ENCODE data around the gene ANKRD18A.

The ANKRD18A gene

DNA sequence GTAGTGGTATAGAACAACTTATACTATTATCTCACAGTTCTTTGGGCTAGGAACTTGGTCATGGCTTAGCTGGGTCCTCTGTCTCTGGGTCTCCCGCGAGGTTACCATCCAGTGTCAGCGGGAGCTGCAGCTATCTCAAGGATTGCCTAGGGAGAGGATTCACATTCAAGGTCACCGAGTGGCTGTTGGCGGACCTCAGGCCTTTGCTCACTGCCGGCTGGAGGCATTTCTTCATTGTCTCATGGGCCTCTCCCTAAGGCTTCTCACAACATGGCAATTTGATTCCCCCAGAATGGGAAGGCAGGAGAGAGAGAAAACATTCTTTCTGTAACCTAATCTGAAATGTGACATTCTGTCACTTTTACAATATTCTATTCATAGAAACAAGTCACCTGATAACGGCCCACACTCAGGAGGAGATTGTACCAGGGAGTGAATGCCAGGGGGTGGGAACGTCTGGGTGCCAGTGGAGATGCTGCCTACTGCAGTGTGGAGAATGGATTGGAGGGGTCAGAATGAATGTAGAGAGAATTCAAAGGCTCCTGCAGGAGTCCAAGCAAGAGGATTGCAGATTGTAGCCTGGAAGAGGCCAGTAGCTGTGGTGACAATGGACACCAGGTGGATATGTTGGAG is 29.5 kb upstream of the ANKRD18A start:
- Histone ChIP-seq H3K27ac (ENCODE audit: low read depth, low read length, severe bottlenecking) (no peak overlapping the region), H3K9me3 (ENCODE audit: control insufficient read depth, low read length) (no peaks in the 10 kb centered on the region), H3K4me3 (ENCODE audit: extremely low read depth, insufficient read depth, low read length, poor library complexity, severe bottlenecking) (no peak overlapping the region), H3K36me3 (ENCODE audit: control insufficient read depth, insufficient read depth, low read length) (no peaks in the 10 kb centered on the region), H3K4me1 (ENCODE audit: control insufficient read depth, insufficient read depth, low read length, poor library complexity, severe bottlenecking) (no peaks in the 10 kb centered on the region)
- WGBS, 2 experiments (ENCODE audit: insufficient coverage in 2 of 2): 93 to 97% methylated on average over 6 to 7 of the region's 8 CpGs

DNA sequence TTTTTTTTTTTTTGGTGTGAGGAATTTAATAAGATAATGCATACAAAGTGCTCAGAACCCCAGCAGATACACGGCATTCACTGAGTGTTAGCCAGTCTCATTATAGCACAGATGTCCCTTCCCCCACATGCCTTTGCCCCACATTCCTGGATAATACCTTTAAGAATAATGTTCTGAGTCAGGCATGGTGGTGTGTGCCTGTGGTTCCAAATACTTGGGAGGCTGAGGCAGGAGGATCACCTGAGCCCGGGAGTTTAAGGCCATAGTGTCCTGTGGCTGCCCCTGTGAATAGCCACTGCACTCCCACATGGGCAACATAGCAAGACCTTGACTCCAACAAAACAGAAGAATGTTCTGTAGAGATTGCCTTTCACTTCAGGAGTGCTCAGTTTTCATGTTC is 24.2 kb upstream of the ANKRD18A start:
- Histone ChIP-seq H3K36me3 (ENCODE audit: control insufficient read depth, insufficient read depth, low read length) (no peaks in the 10 kb centered on the region), H3K27ac (ENCODE audit: low read depth, low read length, severe bottlenecking) (no peak overlapping the region), H3K9me3 (ENCODE audit: control insufficient read depth, low read length) (no peaks in the 10 kb centered on the region), H3K4me1 (ENCODE audit: control insufficient read depth, insufficient read depth, low read length, poor library complexity, severe bottlenecking) (no peaks in the 10 kb centered on the region), H3K4me3 (ENCODE audit: extremely low read depth, insufficient read depth, low read length, poor library complexity, severe bottlenecking) (no peak overlapping the region)
- WGBS, 2 experiments (ENCODE audit: insufficient coverage in 2 of 2): 0% methylated on average over 1 of the region's 2 CpGs; no CpG with 5 or more reads in 1 of the 2 experiments

DNA sequence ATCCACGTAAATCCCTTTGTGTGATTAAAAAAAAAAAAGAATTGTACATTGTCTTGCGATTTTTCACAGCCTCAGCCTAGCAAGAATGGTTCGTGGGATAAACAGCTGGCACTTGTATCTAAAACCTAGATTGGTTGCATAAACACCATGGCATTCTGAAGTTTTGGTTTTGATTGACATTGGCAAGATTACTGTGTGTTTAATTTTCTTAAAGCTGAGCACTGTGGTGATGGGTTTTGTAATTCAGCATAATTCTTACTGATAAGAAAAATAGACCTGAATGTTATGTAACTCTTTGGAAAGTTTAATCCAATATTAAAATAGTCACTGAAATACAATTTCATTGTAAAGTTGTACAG is 23.4 kb upstream of the ANKRD18A start:
- Histone ChIP-seq H3K27ac (ENCODE audit: low read depth, low read length, severe bottlenecking) (no peak overlapping the region), H3K9me3 (ENCODE audit: control insufficient read depth, low read length) (no peaks in the 10 kb centered on the region), H3K4me3 (ENCODE audit: extremely low read depth, insufficient read depth, low read length, poor library complexity, severe bottlenecking) (no peak overlapping the region), H3K4me1 (ENCODE audit: control insufficient read depth, insufficient read depth, low read length, poor library complexity, severe bottlenecking) (no peaks in the 10 kb centered on the region), H3K36me3 (ENCODE audit: control insufficient read depth, insufficient read depth, low read length) (no peaks in the 10 kb centered on the region)
- 63 to 85% methylated on average over 2 to 3 of the region's 3 CpGs for WGBS, 2 experiments (ENCODE audit: insufficient coverage in 2 of 2)

DNA sequence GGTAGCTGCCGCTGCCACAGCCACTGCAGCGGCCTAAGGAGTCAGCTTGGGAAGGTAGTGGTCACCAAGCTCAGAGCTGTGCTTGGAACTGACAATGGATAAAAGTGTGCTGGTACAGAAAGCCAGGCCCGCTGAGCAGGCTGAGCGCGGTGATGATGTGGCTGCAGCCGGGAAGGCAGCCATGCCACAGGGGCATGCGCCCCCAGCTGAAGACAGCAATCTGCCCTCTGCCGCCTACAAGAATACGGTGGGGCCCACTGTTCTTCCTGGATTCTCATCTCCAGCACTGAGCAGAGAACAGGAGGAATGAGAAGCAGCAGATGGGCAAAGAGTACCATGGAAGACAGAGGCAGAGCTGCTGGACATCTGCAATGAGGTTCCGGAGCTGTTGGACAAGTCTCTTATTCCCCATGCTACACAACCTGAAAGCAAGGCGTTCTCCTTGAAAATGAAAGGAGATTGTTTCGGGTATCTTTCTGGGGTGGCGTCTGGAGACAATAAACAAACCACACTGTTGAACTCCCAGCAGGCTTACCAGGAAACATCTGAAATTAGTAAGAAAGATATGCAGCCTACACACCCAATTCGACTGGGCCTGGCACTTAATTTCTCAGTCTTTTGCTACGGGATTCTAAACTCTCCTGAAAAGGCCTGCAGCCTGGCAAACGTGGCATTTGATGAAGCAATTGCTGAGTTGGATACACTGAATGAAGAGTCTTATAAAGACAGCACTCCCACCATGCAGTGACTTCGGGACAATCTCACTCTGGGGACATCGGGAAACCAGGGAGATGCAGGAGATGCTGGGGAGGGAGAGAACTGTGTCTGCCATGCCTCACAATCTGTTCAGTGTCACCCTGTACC is 22.8 kb upstream of the ANKRD18A start:
- no peaks in the 10 kb centered on the region for H3K36me3 ChIP-seq (ENCODE audit: control insufficient read depth, insufficient read depth, low read length)
- H3K4me3 ChIP-seq (ENCODE audit: extremely low read depth, insufficient read depth, low read length, poor library complexity, severe bottlenecking): no peak overlapping the region
- H3K4me1 ChIP-seq (ENCODE audit: control insufficient read depth, insufficient read depth, low read length, poor library complexity, severe bottlenecking): no peaks in the 10 kb centered on the region
- WGBS, 2 experiments (ENCODE audit: insufficient coverage in 2 of 2): 82 to 91% methylated on average over 4 to 11 of the region's 18 CpGs
- no peak overlapping the region for H3K27ac ChIP-seq (ENCODE audit: low read depth, low read length, severe bottlenecking)
- H3K9me3 ChIP-seq (ENCODE audit: control insufficient read depth, low read length): no peaks in the 10 kb centered on the region

DNA sequence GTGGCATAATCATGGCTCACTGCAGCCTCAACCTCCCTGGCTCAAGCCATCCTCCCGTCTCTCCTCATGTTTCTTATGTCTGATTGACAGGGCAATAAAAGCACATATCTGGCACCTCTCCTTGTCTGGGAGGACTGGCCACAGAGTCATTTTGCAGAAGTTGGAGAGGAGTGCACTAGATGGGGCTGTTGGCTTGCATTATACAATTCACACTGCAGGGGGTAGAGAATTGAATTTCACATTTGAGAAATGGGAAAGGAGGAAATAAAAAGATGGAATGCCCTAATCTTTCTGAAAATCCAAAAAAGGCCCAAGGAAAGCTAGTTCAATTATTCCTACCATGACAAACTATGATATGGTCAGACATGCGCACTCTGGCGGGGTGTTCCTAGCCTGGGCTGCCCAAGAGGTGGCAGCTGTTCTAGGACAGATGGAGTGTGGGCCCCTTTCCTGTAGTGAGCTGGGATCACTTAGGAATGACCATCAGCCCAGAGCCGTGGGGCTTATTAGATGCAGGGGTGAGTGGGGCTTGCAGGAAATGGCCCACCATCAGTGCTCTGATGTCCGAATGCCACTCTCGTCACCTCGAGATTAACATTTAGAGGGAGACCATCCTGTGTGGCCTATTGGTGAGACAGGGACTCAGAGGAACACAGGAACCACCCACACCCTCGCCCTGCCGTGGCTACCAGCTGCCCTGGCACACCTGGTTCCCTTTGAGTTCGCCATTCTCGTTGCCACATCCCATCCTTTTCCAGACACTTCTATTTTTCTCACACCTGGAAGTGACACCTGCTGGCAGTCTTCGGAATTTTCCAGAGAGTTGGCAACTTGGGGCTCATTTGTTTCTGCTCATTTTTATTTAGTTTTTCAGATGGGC is 21.8 kb upstream of the ANKRD18A start:
- H3K36me3 ChIP-seq (ENCODE audit: control insufficient read depth, insufficient read depth, low read length): no peaks in the 10 kb centered on the region
- H3K27ac ChIP-seq (ENCODE audit: low read depth, low read length, severe bottlenecking): no peak overlapping the region
- no peaks in the 10 kb centered on the region for H3K4me1 ChIP-seq (ENCODE audit: control insufficient read depth, insufficient read depth, low read length, poor library complexity, severe bottlenecking)
- no peaks in the 10 kb centered on the region for H3K9me3 ChIP-seq (ENCODE audit: control insufficient read depth, low read length)
- WGBS, 2 experiments (ENCODE audit: insufficient coverage in 2 of 2): 66 to 84% methylated on average over 10 of the region's 12 CpGs
- no peak overlapping the region for H3K4me3 ChIP-seq (ENCODE audit: extremely low read depth, insufficient read depth, low read length, poor library complexity, severe bottlenecking)

DNA sequence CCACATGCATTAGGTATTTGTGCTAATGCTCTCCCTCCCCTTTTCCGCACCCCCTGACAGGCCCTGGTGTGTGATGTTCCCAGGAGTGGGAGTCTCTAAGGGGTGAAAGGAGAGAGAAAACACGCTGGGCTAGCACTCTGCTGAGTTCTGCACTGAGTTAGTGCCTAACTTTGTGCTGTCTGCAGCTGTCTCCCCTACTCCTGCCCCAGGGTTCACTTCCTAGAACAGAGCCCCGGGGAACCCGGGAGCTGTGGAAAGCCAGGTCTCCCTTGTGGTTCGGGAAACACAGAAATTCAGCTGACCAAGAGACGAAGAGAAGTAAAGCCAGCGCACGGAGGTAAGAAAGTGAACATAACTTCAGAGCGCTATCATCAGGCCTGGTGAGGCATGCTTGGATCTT is 20.7 kb upstream of the ANKRD18A start:
- no peaks in the 10 kb centered on the region for H3K9me3 ChIP-seq (ENCODE audit: control insufficient read depth, low read length)
- H3K27ac ChIP-seq (ENCODE audit: low read depth, low read length, severe bottlenecking): no peak overlapping the region
- peaks cover 3% of the 10 kb centered on the region for H3K4me1 ChIP-seq (ENCODE audit: control insufficient read depth, insufficient read depth, low read length, poor library complexity, severe bottlenecking)
- no peaks in the 10 kb centered on the region for H3K36me3 ChIP-seq (ENCODE audit: control insufficient read depth, insufficient read depth, low read length)
- no peak overlapping the region for H3K4me3 ChIP-seq (ENCODE audit: extremely low read depth, insufficient read depth, low read length, poor library complexity, severe bottlenecking)
- WGBS, 2 experiments (ENCODE audit: insufficient coverage in 2 of 2): 92 to 96% methylated on average over 7 to 8 of the region's 9 CpGs

DNA sequence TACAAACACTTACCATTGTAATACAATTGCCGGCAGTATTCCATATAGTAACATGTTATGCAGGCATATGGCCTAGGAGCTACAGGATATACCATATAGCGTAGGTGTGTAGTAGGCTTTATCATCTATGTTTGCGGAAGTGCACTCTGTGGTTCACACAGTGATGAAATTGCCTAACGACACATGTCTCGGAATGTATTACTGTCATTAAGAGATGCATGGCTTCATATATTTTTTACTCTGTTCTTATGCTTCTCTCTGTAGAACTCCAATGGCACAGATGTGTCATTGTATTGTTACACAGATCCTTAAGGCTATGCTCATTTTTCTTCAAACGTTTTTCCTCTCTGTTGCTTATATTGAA is 19.2 kb upstream of the ANKRD18A start:
- no peak overlapping the region for H3K27ac ChIP-seq (ENCODE audit: low read depth, low read length, severe bottlenecking)
- 91 to 98% methylated on average over 4 of the region's 6 CpGs for WGBS, 2 experiments (ENCODE audit: insufficient coverage in 2 of 2)
- peaks cover 3% of the 10 kb centered on the region for H3K4me1 ChIP-seq (ENCODE audit: control insufficient read depth, insufficient read depth, low read length, poor library complexity, severe bottlenecking)
- H3K9me3 ChIP-seq (ENCODE audit: control insufficient read depth, low read length): no peaks in the 10 kb centered on the region
- H3K36me3 ChIP-seq (ENCODE audit: control insufficient read depth, insufficient read depth, low read length): no peaks in the 10 kb centered on the region
- H3K4me3 ChIP-seq (ENCODE audit: extremely low read depth, insufficient read depth, low read length, poor library complexity, severe bottlenecking): no peak overlapping the region

DNA sequence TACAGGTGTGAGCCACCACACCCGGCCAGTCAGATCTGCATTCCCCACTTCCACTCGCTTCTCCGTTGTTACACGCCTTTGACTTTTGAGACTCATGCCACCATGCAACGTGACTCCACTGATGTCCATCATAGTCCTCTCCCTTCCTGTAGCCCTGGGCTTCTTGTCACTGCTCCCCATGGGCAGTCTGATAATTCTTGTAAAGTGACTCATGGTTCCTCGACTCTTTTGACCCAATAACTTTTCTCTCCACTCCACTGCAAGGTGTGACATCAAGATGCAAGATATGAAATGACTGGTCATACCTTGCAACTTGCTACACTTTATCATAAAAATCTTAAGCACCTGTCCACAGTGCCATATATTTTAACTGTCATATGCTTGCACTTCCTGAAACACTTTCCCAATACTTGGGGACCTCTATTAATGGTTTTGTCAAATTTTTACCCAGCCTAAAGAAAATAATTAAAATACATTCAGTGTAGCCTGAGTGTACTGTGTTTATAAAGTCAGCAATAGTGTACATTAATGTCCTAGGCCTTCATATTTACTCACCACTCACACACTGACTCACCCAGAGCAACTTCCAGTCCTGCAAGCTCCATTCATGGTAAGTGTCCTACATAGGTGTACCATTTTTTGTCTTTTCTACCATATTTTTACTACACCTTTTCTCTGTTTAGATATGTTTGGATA is 18.6 kb upstream of the ANKRD18A start:
- Histone ChIP-seq H3K9me3 (ENCODE audit: control insufficient read depth, low read length) (no peaks in the 10 kb centered on the region), H3K36me3 (ENCODE audit: control insufficient read depth, insufficient read depth, low read length) (no peaks in the 10 kb centered on the region), H3K27ac (ENCODE audit: low read depth, low read length, severe bottlenecking) (no peak overlapping the region), H3K4me3 (ENCODE audit: extremely low read depth, insufficient read depth, low read length, poor library complexity, severe bottlenecking) (no peak overlapping the region), H3K4me1 (ENCODE audit: control insufficient read depth, insufficient read depth, low read length, poor library complexity, severe bottlenecking) (peaks cover 3% of the 10 kb centered on the region)
- WGBS, 2 experiments (ENCODE audit: insufficient coverage in 2 of 2): 85 to 93% methylated on average over 5 to 6 of the region's 6 CpGs

DNA sequence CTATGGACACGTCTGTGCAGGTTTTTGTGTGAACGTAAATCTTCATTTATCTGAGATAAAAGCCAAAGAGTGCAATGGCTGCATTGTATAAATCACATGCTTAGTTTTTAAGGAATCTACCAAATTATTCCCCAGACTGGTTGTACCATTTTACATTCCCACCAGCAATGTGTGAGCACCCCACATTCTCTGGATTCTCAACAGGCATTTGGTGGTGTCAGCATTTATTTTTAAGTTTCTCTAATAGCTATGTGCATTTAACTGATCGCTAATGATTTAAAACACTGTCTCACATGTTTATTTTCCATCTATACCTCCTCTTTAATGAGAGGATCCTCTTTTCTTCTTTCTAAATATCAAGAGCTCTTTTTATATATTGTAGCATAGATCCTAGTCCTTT is 13.9 kb upstream of the ANKRD18A start:
- Histone ChIP-seq H3K4me1 (ENCODE audit: control insufficient read depth, insufficient read depth, low read length, poor library complexity, severe bottlenecking) (peaks cover 3% of the 10 kb centered on the region), H3K36me3 (ENCODE audit: control insufficient read depth, insufficient read depth, low read length) (no peaks in the 10 kb centered on the region), H3K9me3 (ENCODE audit: control insufficient read depth, low read length) (no peaks in the 10 kb centered on the region), H3K4me3 (ENCODE audit: extremely low read depth, insufficient read depth, low read length, poor library complexity, severe bottlenecking) (no peak overlapping the region), H3K27ac (ENCODE audit: low read depth, low read length, severe bottlenecking) (no peak overlapping the region)
- 80 to 100% methylated on average over 1 to 2 of the region's 3 CpGs for WGBS, 2 experiments (ENCODE audit: insufficient coverage in 2 of 2)

DNA sequence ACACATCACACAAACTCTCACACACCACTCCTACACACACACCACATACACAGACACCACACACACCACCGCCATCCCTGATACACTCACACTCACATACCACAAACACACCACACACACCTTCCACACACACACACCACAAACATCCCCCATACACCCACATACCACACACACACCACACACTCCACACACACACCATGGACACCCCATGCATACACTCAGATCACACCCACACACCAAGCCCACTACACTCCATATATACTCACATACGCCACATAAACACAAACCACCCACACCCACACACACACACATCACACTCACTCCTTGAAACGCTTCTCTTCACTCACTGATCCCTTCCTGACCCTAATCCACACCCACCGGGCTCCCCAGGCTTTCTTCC is 9.1 kb upstream of the ANKRD18A start:
- H3K36me3 ChIP-seq (ENCODE audit: control insufficient read depth, insufficient read depth, low read length): no peaks in the 10 kb centered on the region
- no peak overlapping the region for H3K4me3 ChIP-seq (ENCODE audit: extremely low read depth, insufficient read depth, low read length, poor library complexity, severe bottlenecking)
- H3K9me3 ChIP-seq (ENCODE audit: control insufficient read depth, low read length): peaks cover under 1% of the 10 kb centered on the region
- no peaks in the 10 kb centered on the region for H3K4me1 ChIP-seq (ENCODE audit: control insufficient read depth, insufficient read depth, low read length, poor library complexity, severe bottlenecking)
- 81 to 87% methylated on average over 2 to 4 of the region's 4 CpGs for WGBS, 2 experiments (ENCODE audit: insufficient coverage in 2 of 2)
- no peak overlapping the region for H3K27ac ChIP-seq (ENCODE audit: low read depth, low read length, severe bottlenecking)

Data from mesodermal cell (in vitro differentiated cells).